D341Med (cell line): Measurements from ENCODE around the gene DNAH5.

ENCODE experiments used
- DNase-seq: peaks from one replicate; pipeline ENCODE4 v3.0.0; 2012; ENCODE audit warnings: low spot score

The DNAH5 gene

GRCh38 chr5:13700626-13701025 lies 243.9 kb downstream of the DNAH5 start:
- no peak for DNase-seq

- DNase-seq: no peak
Observed at GRCh38 chr5:13698885-13699284, 245.6 kb downstream of the DNAH5 start.

- no peak for DNase-seq
Observed at GRCh38 chr5:13695076-13695712, 249.3 kb downstream of the DNAH5 start.

GRCh38 chr5:13692172-13692571 lies 252.3 kb downstream of the DNAH5 start:
- no peak for DNase-seq

GRCh38 chr5:13676531-13676930 lies 268.0 kb downstream of the DNAH5 start:
- DNase-seq: no peak

GRCh38 chr5:13674391-13674790 lies 270.1 kb downstream of the DNAH5 start:
- DNase-seq: no peak

- DNase-seq: no peak
Observed at GRCh38 chr5:13673511-13673910, 271.0 kb downstream of the DNAH5 start.

- DNase-seq: no peak
Observed at GRCh38 chr5:13664377-13664776, 280.1 kb downstream of the DNAH5 start.

- no peak for DNase-seq
Observed at GRCh38 chr5:13662626-13663025, 281.9 kb downstream of the DNAH5 start.

GRCh38 chr5:13661272-13661671 lies 283.2 kb downstream of the DNAH5 start:
- DNase-seq: no peak

- DNase-seq: no peak
Observed at GRCh38 chr5:13660072-13660471, 284.4 kb downstream of the DNAH5 start.

- no peak for DNase-seq
Observed at GRCh38 chr5:13659391-13659790, 285.1 kb downstream of the DNAH5 start.

GRCh38 chr5:13658761-13659160 lies 285.7 kb downstream of the DNAH5 start:
- no peak for DNase-seq

GRCh38 chr5:13658152-13658551 lies 286.3 kb downstream of the DNAH5 start:
- no peak for DNase-seq

GRCh38 chr5:13653709-13654108 lies 290.8 kb downstream of the DNAH5 start:
- no peak for DNase-seq

GRCh38 chr5:13649656-13650055 lies 294.8 kb downstream of the DNAH5 start:
- no peak for DNase-seq

GRCh38 chr5:13648822-13649221 lies 295.7 kb downstream of the DNAH5 start:
- no peak for DNase-seq

- no peak for DNase-seq
Observed at GRCh38 chr5:13643734-13644133, 300.8 kb downstream of the DNAH5 start.

GRCh38 chr5:13643196-13643595 lies 301.3 kb downstream of the DNAH5 start:
- DNase-seq: no peak
